ENCODE measurements around the gene VPS33B.

Gene VPS33B

GRCh38 chr15:90970274-90970673, 52.1 kb downstream of the VPS33B start:
- DNase-seq = no peak

GRCh38 chr15:90968434-90968833, 54.0 kb downstream of the VPS33B start:
- DNase-seq = no peak

DNA sequence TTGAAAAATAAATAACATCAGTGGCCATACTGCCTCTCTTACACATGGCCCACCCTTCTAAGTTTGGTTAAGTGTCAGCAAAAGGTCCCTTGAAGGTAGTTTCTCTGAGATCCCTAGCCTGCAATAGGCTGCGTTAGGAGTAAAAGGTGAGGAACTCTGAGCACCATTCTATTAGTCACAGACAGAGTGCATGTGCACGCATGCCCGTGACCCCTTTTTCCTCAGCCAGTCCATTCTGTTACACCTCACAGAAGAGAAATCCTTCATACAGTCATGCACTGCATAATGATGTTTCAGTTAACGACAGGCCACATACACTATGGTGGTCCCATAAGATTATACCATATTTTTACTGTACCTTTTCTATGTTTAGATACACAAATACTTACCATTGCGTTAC, 55.2 kb downstream of the VPS33B start:
- DNase-seq = no peak

DNA sequence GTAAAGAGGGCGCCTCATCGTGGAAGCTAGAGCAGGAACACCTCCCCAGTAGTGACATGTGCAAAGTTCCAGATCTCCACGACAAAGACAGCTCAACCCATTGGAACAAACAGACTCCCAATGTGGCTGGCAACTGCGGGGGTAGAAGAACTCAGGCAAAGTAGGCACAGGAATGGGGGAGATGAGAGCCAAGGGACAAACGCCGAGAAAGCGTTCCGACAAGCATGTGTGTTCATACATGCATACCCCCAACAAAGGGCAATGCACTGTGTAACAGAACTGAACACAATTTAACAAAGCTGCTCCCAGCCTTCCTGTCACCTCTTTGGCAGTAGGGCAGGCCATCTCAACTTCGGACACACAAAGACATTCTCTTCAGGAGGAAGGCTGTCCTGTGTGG, 56.1 kb downstream of the VPS33B start:
- no peak for DNase-seq

DNA sequence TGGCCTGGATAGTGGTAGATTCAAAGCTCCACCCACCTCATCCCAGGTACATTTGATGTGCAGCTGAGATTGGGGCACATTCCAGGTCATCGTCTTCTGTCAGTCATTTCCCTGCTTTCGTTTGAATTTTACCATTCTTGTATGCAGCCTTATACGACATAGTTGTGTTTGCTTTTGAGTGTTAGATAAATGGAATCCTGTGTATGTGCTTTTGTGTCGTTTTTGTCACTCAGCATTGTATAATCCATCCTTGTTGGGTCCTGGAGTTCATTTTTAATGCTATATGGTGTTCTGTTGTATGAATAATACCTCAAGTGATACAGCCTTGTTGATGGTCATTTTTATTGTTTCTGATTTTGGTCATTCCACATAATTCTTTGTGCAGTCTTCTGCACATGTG, 60.4 kb downstream of the VPS33B start:
- no peak for DNase-seq

DNA sequence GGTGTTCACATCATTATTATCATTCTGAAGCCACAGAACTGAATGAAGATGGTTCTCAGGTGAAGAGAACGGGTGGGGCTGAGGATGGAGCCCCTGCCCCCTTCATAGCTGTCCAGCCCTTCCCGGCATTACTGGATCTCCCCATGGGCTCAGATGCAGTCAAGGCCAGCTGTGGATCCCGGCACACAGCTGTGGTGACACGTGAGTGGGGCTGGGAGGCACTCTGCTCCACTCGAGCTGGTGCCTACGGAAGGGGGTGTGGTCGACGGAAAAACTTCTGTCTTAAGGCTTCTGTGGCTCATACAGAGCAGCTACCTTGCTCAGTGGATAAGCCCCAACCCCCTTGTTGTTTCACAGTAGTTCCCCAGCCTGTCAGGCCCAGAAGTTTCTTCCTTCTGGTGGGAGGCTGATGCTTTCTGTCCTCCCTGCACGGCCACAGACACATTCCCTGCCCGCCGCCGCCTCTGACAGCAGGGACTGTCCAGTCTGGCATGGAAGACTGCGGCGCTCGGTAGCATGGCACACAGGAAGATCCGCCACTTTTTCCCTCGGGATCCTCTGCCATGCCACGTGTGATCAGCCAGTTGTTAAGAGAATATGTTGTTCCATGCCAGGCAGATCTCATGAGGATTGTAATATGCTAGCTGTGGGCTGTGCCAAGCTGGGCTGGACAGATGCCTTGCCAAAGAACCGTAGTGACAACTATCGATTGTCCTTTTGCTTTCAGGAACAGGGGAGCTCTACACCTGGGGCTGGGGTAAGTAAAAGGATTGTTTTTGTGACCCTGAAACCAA, 61.9 kb downstream of the VPS33B start:
- no peak for DNase-seq

DNA sequence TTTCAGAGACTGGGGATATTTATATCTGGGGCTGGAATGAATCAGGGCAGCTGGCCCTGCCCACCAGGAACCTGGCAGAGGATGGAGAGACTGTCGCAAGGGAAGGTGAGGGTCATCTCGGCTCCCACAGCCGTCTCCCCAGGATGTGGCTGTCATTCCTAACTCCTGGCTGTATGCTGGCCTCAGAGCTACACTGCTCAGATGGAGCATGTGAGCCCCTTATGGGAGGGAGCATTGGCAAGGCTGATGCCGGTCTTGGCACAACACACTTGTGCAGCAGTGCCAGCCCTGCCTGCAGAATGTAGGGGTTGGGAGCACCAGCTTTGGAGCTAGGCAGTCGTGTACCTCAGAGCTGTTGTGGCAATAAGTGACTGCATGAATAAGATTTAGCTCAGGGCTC, 62.5 kb downstream of the VPS33B start:
- no peak for DNase-seq

GRCh38 chr15:90959028-90959595, 63.3 kb downstream of the VPS33B start:
- DNase-seq = no peak

DNA sequence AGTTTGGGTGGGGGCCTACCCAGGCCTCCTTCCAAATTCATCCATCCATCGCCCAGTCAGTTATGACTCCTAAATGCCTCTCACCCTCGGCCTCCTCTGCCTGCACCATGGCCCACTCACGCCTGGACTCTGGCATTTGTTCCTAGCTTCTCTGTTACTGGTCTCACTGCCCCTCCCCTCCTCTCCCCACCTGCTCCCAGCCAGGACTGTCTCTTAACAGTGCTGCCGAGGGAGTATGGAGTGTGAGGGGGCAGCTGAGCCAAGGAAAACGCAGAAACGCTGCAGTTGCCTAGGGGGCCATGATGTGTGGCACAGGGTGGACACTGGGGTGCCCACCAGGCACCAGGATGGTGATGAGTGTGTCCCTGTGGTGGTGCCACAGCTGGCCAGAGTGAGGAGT, 64.6 kb downstream of the VPS33B start:
- DNase-seq = no peak

DNA sequence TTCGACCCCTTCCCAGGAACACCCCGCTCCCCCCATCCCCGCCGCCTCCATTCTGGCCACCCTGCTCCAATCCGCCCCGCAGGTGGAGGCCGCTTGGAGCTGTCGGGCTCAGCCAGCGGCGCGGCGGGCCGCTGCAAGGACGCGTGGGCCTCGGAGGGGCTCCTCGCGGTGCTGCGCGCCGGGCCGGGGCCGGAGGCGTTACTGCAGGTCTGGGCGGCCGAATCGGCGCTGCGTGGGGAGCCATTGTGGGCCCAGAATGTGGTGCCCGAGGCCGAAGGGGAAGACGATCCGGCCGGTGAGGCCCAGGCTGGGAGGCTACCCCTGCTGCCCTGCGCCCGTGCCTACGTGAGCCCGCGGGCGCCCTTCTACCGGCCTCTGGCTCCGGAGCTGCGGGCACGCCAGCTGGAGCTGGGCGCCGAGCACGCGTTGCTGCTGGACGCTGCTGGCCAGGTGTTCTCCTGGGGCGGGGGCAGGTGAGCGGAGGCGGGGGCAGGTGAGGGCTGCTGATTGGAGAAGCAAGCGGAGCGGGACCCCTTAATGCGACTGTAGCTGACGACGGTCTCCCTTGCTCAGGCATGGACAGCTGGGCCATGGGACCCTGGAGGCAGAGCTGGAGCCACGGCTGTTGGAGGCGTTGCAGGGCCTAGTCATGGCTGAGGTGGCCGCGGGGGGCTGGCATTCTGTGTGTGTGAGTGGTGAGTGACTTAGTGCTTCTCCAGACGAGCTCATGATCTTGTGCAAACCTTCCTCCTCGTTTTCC, 65.2 kb downstream of the VPS33B start:
- DNase-seq = peak; percentile 35

DNA sequence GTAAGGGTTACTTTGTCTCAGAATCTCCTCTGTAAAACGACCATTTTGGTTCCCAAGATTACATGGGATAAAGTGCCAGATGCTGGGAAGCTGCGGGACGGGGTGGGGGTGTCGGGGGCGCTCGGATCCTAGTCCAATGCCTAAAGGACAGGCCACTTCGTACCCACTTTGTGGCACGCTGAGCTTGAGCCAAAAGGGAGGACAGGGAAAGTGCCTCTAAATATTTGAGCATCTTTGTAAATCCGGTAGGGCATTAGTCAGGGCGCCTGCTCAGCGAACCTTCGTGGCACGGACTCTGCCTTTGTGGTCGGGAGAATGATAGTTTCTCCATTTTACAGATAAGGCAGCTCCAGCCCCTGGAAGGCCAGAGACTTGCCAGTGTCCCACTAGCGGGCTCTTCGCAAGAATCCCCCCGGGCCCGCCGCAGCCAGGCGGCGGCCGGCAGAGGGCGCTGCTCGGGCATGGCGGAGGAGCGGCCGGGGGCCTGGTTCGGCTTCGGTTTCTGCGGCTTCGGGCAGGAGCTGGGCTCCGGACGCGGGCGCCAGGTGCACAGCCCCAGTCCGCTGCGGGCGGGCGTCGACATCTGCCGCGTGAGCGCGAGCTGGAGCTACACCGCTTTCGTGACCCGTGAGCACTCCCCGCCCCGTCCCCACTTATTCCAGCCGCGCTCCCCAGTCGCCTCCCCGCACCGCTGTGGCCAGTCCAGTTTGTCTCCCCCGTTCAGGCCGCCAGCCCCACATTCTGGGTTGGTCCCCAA, 65.9 kb downstream of the VPS33B start:
- peak; percentile 48 for DNase-seq

DNA sequence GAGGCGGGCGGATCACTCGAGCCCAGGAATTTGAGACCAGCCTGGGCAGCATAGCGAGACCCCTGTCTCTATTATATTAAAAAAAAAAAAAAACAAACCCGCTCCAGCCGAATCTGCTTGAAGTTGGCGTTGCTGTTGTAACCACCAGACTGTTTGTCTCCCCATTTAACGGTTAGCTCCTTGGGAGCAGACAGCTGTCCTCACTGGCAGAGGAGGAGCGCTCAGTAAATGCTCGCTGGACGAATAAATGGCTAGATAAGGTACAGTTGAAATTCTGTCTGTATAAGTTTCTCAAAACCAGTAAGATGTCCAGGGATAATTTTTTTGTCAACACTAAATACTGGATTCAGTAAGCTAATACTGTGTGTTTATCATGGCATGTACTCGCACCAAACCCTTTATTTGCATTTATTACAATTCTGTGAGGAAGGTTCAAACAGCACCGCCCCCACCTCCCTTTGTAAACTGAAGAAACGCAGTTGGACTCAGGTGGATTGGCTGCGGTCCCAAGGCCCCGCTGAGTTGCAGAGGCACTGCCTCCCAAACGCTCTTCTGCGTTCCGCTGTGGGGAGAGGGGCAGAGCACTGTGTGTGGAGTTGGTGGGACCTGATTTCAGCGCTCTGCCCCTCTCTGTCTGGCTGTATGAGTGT, 66.6 kb downstream of the VPS33B start:
- DNase-seq = no peak

GRCh38 chr15:90954712-90955623, 67.4 kb downstream of the VPS33B start, which contains the start of gene RCCD1:
RCCD1 (plus strand) TSS chr15:90954884; CDS start chr15:90956735, 1,851 bp downstream.
- peak; percentile 78 for DNase-seq

GRCh38 chr15:90953947-90954711, 68.3 kb downstream of the VPS33B start:
- no peak for DNase-seq

DNA sequence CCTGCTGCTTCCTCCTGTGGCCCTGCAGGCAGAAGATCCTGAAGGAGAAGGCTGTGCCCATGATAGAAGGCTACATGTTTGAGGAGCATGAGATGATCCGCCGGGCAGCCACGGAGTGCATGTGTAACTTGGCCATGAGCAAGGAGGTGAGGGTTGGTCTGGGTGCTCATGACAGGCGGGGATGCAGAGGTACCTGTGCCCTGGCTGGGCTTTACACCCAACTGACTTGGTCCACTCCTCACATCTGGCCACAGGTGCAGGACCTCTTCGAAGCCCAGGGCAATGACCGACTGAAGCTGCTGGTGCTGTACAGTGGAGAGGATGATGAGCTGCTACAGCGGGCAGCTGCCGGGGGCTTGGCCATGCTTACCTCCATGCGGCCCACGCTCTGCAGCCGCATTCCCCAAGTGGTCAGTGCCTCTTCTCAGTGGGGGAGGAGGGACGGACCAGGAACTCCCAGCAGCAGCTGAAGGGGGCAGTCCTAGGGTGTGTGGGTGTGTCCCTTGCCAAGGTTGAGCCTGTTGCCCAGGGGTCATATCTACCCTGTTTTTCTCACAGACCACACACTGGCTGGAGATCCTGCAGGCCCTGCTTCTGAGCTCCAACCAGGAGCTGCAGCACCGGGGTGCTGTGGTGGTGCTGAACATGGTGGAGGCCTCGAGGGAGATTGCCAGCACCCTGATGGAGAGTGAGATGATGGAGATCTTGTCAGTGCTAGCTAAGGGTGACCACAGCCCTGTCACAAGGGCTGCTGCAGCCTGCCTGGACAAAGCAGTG, 69.3 kb downstream of the VPS33B start:
- DNase-seq = no peak

DNA sequence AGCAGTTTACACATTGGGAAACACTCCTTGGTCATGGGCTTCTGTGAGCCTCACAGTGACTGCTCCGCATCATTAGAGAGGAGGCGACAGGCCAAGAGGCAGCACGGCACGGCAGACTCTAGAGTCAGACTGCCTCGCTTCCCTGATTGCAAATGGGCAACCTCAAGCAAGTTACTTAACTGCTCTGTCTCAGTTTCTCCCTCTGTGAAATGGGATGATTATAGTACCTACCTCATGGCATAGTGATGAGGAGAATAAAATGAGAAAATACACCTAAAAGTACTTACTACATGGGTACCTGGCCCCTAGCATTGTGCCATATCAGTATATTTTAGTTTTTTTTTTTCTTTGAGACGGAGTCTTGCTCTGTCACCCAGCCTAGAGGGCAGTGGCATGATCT, 71.7 kb downstream of the VPS33B start:
- no peak for DNase-seq

DNA sequence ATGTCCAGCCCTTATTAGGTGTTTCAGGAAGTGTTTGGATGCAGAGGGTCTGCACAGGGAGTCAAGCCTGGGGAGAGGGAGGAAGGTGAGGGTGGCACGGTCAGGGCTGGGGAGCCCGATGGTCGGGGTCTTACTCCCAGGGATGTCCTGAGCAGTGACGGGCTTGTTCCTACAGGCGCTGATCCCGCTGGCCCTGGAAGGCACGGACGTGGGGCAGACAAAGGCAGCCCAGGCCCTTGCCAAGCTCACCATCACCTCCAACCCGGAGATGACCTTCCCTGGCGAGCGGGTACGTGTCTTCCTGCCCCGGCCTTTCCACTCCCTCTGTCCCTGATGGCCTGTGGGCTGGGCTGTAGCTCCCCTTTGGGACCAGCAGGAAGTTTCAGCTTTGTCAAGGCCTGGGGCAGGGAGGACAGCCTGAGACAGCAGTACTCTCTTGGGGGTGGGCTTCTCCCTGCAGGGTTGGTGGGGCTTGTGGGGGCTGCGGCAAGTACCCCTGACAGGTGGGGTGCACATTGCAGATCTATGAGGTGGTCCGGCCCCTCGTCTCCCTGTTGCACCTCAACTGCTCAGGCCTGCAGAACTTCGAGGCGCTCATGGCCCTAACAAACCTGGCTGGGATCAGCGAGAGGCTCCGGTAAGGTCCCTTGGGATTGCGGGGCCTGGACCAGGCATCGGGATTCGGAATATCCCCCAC, 72.3 kb downstream of the VPS33B start:
- no peak for DNase-seq

Data from T1000 (cell line).